ENCODE data around the gene PATJ. TPM values are rescaled to one million over a fixed set of nuclear protein-coding genes. Genes with fewer than 3 reads are reported as not detected.
"Not testable (repeated sequence)": the region's sequence is repeated elsewhere in the genome, so short reads cannot be mapped to it uniquely, and the experiment has no call there.

PATJ gene
- total RNA-seq, 2 donors from 2014 or later = 74.3 to 81.7 TPM

DNA sequence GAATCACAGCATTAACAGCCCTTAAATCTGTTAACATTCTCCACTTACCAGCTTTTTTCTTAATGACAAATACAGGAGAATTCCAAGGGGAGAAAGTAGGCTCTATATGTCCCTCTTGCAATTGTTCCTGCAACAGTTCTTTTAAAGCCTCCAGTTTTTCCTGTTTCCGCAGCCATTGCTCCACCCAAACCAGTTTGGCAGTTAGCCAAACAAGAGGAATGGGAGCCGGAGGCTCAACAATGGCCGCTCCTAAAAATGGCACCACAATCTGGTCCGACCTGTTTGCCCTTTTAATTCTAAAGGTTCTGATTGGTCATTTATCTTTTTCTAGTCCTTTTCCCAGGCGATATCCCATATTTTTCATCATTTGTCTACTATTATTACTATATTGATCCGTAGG lies 438.4 kb downstream of the PATJ start:
- Histone ChIP-seq H3K4me1 (ENCODE audit: control insufficient read depth, insufficient read depth, low read length) (peaks cover 11% of the 10 kb centered on the region), H3K4me3 (ENCODE audit: low read length) (peak overlapping the region; percentile 24), H3K27ac (ENCODE audit: low read depth, low read length) (no peak overlapping the region), H3K36me3 (ENCODE audit: control insufficient read depth, insufficient read depth, low read length) (no peaks in the 10 kb centered on the region), H3K9me3 (ENCODE audit: control insufficient read depth, low read length) (no peaks in the 10 kb centered on the region), H3K27me3 (ENCODE audit: control insufficient read depth, insufficient read depth, low read length, poor library complexity, severe bottlenecking) (no peaks in the 10 kb centered on the region), H3K9ac (ENCODE audit: extremely low read depth, low read length, poor library complexity, severe bottlenecking) (no peak overlapping the region)
- no peaks in the 10 kb centered on the region for H3K27me3 Mint-ChIP-seq (ENCODE audit: insufficient read depth)
- H3K27ac Mint-ChIP-seq = peak overlapping the region; percentile 87
- H3K36me3 Mint-ChIP-seq (ENCODE audit: low read depth) = no peaks in the 10 kb centered on the region
- WGBS, 2 experiments (ENCODE audit: insufficient coverage in 1 of 2, insufficient read length in 1 of 2) = 94 to 96% methylated on average over 3 to 5 of the region's 6 CpGs
- no peaks in the 10 kb centered on the region for H3K9me3 Mint-ChIP-seq
- no peak overlapping the region for H3K4me3 Mint-ChIP-seq
- TF ChIP-seq, protein P1, sequence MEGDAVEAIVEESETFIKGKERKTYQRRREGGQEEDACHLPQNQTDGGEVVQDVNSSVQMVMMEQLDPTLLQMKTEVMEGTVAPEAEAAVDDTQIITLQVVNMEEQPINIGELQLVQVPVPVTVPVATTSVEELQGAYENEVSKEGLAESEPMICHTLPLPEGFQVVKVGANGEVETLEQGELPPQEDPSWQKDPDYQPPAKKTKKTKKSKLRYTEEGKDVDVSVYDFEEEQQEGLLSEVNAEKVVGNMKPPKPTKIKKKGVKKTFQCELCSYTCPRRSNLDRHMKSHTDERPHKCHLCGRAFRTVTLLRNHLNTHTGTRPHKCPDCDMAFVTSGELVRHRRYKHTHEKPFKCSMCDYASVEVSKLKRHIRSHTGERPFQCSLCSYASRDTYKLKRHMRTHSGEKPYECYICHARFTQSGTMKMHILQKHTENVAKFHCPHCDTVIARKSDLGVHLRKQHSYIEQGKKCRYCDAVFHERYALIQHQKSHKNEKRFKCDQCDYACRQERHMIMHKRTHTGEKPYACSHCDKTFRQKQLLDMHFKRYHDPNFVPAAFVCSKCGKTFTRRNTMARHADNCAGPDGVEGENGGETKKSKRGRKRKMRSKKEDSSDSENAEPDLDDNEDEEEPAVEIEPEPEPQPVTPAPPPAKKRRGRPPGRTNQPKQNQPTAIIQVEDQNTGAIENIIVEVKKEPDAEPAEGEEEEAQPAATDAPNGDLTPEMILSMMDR (conservative IDR thresholded peaks at IDR 0.05) = no peak
- no peak for DNase-seq
- H3K4me1 Mint-ChIP-seq = peaks cover 58% of the 10 kb centered on the region

DNA sequence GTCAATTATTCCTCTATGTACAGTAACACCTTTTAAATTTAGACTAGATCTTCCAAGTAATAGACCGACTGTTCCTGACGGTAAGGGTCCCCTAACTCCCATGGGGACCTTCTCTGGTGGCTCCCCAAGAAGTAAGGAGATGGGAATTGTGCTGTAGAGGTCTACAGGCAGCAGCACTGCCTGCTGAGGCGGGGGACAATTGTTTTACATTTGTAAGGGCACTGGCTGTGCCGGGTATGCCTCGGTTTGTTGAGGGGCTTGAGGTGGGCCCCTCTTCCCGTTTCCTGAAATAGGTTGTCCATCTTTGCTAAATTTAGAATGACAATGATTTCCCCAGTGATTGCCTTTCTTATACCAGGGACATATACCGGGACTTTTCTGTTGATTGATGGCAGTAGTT lies 439.3 kb downstream of the PATJ start:
- no peaks in the 10 kb centered on the region for H3K9me3 ChIP-seq (ENCODE audit: control insufficient read depth, low read length)
- H3K4me1 Mint-ChIP-seq = peaks cover 58% of the 10 kb centered on the region
- H3K36me3 Mint-ChIP-seq (ENCODE audit: low read depth) = no peaks in the 10 kb centered on the region
- H3K4me3 Mint-ChIP-seq = no peak overlapping the region
- H3K4me3 ChIP-seq (ENCODE audit: low read length) = no peak overlapping the region
- 40 to 56% methylated on average over 2 to 7 of the region's 7 CpGs for WGBS, 2 experiments (ENCODE audit: insufficient coverage in 1 of 2, insufficient read length in 1 of 2)
- no peak overlapping the region for H3K9ac ChIP-seq (ENCODE audit: extremely low read depth, low read length, poor library complexity, severe bottlenecking)
- no peaks in the 10 kb centered on the region for H3K36me3 ChIP-seq (ENCODE audit: control insufficient read depth, insufficient read depth, low read length)
- peaks cover 11% of the 10 kb centered on the region for H3K4me1 ChIP-seq (ENCODE audit: control insufficient read depth, insufficient read depth, low read length)
- no peaks in the 10 kb centered on the region for H3K27me3 ChIP-seq (ENCODE audit: control insufficient read depth, insufficient read depth, low read length, poor library complexity, severe bottlenecking)
- no peaks in the 10 kb centered on the region for H3K27me3 Mint-ChIP-seq (ENCODE audit: insufficient read depth)
- H3K9me3 Mint-ChIP-seq = no peaks in the 10 kb centered on the region
- peak overlapping the region; percentile 87 for H3K27ac Mint-ChIP-seq
- H3K27ac ChIP-seq (ENCODE audit: low read depth, low read length) = no peak overlapping the region
- DNase-seq = peak; percentile 75
- TF ChIP-seq, protein P1 (conservative IDR thresholded peaks at IDR 0.05) = no peak

DNA sequence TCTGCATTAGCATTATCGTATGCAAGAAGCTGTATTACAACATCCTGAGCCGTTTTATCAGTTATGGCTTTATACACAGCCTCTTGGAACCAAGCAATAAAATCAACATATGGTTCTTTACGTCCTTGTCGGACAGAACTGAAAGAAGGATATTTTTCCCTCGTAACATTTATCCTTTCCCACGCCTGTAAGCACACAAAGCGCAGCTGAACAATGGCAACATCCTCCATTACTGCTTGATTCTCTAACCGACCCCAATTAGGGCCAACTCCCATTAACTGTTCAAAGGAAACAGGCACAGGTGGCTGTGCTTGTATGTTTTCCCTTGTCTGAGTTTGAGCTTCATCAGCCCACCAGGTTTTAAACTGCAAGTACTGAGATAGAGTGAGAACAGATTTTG lies 439.9 kb downstream of the PATJ start:
- H3K27ac ChIP-seq (ENCODE audit: low read depth, low read length); H3K4me3 Mint-ChIP-seq; H3K4me3 ChIP-seq (ENCODE audit: low read length); H3K9me3 Mint-ChIP-seq; H3K36me3 ChIP-seq (ENCODE audit: control insufficient read depth, insufficient read depth, low read length); H3K4me1 ChIP-seq (ENCODE audit: control insufficient read depth, insufficient read depth, low read length); DNase-seq; H3K27me3 ChIP-seq (ENCODE audit: control insufficient read depth, insufficient read depth, low read length, poor library complexity, severe bottlenecking); H3K36me3 Mint-ChIP-seq (ENCODE audit: low read depth); H3K9me3 ChIP-seq (ENCODE audit: control insufficient read depth, low read length); H3K27me3 Mint-ChIP-seq (ENCODE audit: insufficient read depth); H3K9ac ChIP-seq (ENCODE audit: extremely low read depth, low read length, poor library complexity, severe bottlenecking): not testable (repeated sequence)
- peak overlapping the region; percentile 87 for H3K27ac Mint-ChIP-seq
- peaks cover 58% of the 10 kb centered on the region for H3K4me1 Mint-ChIP-seq
- WGBS, 2 experiments (ENCODE audit: insufficient coverage in 1 of 2, insufficient read length in 1 of 2) = 71% methylated on average over 7 to 8 of the region's 8 CpGs

DNA sequence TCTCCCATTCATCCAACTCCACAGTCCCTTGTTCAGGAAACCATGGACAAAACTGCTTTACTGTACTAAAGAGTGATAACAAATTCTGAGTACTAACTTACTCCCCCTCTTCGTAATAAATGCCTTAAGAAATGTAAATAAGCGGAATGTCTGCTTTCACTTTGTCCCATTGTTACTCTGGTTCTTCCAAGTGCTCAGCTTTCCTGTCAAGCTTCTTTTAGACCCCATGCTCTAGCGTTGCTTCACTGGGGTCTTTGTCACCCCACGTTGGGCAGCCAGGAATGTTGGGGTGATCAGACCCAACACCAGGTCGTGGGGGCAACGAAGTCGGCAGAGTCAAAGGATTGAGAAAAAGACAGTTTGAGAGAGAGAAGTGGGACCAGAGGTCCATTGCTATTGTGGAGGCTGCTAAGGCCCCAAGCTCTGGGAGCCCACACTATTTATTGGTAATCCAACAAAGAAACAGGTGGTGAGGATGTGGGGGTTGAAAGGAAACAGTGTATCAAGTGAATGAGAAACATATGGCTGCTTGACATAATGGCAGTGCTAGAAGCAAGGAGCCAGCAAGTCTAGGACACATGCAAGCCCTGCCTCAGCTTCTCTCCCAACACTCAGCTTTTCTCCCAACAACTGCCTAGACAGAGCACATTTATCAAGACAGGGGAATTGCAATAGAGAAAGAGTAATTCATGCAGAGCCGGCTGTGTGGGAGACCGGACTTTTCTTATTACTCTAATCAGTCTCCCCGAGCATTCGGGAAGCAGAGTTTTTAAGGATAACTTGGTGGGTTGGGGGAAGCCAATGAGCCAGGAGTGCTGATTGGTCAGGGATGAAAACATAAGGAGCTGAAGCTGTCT lies 441.1 kb downstream of the PATJ start:
- peak overlapping the region; percentile 65 for H3K27ac Mint-ChIP-seq
- not testable (repeated sequence) for H3K36me3 Mint-ChIP-seq (ENCODE audit: low read depth); H3K9ac ChIP-seq (ENCODE audit: extremely low read depth, low read length, poor library complexity, severe bottlenecking); H3K36me3 ChIP-seq (ENCODE audit: control insufficient read depth, insufficient read depth, low read length); H3K27me3 ChIP-seq (ENCODE audit: control insufficient read depth, insufficient read depth, low read length, poor library complexity, severe bottlenecking); H3K9me3 Mint-ChIP-seq; H3K27me3 Mint-ChIP-seq (ENCODE audit: insufficient read depth); DNase-seq; H3K4me3 ChIP-seq (ENCODE audit: low read length); H3K9me3 ChIP-seq (ENCODE audit: control insufficient read depth, low read length); H3K4me3 Mint-ChIP-seq; H3K4me1 ChIP-seq (ENCODE audit: control insufficient read depth, insufficient read depth, low read length); H3K27ac ChIP-seq (ENCODE audit: low read depth, low read length)
- WGBS, 2 experiments (ENCODE audit: insufficient coverage in 1 of 2, insufficient read length in 1 of 2) = 50 to 63% methylated on average over 9 to 11 of the region's 11 CpGs
- peaks cover 49% of the 10 kb centered on the region for H3K4me1 Mint-ChIP-seq

All from endodermal cell (in vitro differentiated cells).